NCI-H2029 treated with DMSO at 0.1 percent for 48 hours (cell line): ENCODE data around the gene AFM.

Experiments used
- DNase-seq: peaks from one replicate; lab custom pipeline; 2025; lab: John Stamatoyannopoulos, UW

The AFM gene, protein sequence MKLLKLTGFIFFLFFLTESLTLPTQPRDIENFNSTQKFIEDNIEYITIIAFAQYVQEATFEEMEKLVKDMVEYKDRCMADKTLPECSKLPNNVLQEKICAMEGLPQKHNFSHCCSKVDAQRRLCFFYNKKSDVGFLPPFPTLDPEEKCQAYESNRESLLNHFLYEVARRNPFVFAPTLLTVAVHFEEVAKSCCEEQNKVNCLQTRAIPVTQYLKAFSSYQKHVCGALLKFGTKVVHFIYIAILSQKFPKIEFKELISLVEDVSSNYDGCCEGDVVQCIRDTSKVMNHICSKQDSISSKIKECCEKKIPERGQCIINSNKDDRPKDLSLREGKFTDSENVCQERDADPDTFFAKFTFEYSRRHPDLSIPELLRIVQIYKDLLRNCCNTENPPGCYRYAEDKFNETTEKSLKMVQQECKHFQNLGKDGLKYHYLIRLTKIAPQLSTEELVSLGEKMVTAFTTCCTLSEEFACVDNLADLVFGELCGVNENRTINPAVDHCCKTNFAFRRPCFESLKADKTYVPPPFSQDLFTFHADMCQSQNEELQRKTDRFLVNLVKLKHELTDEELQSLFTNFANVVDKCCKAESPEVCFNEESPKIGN

DNA sequence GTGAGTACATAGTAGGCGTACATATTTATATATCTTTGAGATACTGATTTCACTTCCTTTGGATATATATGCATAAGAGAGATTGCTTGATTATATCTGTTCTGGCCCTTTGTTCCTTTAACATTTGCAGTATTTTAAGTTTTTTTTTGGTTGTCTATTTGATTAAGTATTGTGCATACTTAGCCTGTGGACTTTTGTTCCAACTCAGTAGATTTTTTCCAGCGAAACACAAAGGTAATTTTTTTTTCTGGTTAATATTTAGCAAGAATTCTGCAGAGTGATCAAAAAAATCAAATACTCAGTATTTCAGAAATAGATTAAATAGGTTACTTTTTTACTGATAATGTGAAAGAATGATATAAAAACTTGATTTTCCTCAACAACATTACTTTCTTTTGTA, at the start of gene AFM:
Gene AFM (plus strand): TSS at position 388 of the 400 bp plus-strand sequence. CDS start 31 bp downstream, outside the sequence.
- no peak for DNase-seq

DNA sequence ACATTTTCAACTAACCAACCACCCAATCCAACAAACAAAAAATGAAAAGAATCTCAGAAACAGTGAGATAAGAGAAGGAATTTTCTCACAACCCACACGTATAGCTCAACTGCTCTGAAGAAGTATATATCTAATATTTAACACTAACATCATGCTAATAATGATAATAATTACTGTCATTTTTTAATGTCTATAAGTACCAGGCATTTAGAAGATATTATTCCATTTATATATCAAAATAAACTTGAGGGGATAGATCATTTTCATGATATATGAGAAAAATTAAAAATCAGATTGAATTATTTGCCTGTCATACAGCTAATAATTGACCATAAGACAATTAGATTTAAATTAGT, 49.8 kb upstream of the AFM start:
- DNase-seq: no peak

DNA sequence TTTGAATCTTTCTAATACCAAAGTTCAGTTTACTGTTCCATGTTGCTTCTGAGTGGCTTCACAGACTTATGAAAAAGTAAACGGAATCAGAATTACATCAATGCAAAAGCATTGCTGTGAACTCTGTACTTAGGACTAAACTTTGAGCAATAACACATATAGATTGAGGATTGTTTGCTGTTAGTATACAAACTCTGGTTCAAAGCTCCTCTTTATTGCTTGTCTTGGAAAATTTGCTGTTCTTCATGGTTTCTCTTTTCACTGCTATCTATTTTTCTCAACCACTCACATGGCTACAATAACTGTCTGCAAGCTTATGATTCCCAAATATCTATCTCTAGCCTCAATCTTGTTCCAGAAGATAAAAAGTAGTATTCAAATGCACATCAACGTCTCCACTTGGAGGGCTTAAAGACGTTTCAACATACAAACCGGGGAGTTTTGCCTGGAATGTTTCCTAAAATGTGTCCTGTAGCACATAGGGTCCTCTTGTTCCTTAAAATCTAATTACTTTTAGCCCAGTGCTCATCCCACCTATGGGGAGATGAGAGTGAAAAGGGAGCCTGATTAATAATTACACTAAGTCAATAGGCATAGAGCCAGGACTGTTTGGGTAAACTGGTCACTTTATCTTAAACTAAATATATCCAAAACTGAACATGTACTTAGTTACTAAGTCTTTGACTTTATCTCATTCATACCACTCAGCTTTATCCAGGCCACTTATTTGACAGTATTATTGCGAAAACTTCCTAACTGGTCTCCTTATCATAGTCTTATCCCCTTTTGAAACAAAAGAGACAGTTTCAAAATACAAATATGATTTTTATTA, 49.2 kb upstream of the AFM start:
- DNase-seq: no peak

DNA sequence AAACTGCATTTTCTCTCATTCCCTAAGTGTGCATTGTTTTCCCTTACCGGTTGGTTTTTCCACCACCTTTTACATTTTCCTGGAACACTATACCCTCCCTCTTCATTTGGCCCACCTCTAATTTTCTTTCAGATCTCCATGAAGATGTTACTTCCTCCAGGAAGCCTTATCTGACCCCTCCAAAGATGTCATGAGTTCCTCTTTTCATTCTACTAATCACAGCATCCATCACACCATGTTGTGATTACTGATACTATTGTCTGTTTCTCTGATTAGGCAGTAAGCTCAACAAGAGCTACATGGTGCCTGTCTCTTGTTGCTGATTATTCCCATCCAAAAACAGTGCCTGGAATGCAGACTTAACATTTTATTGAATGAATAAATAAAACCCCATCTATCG, 48.4 kb upstream of the AFM start:
- no peak for DNase-seq

DNA sequence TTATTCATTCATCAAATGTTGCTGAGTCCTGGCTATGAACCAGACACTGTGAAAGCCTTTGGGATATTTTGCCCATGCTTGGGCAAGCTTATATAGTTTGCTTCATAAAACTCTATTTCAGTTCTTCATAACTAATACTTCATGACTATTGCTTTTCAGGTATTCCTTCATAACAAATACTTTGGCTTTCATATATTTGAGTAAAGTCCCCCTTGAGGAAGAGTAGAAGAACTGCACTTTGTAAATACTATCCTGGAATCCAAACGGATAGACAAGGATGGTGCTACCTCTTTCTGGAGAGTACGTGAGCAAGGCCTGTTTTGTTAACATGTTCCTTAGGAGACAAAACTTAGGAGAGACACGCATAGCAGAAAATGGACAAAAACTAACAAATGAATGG, 47.2 kb upstream of the AFM start:
- DNase-seq: no peak

DNA sequence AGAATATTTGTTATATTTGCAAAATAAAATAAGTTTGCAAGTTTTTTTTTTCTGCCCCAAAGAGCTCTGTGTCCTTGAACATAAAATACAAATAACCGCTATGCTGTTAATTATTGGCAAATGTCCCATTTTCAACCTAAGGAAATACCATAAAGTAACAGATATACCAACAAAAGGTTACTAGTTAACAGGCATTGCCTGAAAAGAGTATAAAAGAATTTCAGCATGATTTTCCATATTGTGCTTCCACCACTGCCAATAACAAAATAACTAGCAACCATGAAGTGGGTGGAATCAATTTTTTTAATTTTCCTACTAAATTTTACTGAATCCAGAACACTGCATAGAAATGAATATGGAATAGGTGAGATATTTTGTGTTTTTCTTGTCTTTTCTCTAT, 45.6 kb upstream of the AFM start, which contains the start of gene AFP:
Gene AFP (plus strand): TSS at position 238 of the 400 bp plus-strand sequence. CDS start 42 bp downstream, at position 280.
- DNase-seq: no peak

DNA sequence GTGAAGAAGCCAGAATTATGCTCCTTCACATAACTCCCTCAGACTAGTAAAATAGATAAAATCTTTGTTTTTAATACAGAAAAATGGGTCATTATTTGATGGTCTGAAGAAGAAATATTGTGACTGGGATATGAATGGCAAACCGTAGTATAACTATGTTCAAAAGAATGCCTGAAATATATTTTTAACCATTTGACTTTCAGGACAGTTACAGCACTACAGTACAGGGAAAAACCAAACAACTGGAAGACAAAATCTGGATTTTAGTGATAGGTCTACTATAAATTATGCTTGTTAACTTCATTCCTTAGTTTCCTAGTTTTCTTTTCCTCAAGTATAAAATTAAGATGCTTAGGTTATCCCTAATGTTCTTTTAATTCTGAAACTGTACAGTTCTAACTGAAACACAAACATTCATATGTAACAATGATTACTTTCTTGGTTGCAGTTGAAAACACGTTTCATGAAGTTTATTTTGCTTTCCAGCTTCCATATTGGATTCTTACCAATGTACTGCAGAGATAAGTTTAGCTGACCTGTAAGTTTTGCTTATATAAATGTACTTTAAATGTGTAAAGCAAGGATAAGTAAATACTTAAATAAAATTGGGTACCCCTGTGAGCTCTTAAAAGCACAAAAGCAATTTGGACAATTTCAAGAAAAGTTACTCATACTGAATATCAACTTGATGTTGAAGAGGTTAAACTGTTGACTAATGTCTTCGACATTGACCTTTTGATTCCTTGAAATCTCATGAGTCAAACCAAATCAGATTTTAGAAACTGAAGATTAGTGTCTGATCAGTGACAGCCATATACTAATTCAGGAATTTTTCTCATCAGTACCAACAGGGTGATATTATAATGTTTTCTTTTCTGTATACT, 44.6 kb upstream of the AFM start:
- DNase-seq: no peak

DNA sequence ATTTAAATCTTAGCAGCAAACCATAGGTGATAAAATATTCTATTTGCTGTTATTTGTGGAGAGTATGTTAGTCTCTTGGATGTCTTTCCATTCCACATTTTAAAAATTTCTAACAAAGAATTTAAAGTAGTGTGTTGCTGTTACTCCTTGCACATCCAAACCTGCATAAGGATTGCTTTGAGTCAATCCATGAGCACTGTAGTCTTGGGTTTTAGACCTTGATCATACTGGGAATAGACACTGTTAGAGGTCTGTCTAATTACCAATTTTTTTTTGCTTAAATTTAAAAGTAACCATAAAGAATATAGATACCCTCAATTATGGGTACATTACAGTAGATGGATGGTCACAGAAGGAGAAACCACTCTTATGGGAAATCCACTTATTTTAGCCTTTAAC, 44.0 kb upstream of the AFM start:
- DNase-seq: no peak

DNA sequence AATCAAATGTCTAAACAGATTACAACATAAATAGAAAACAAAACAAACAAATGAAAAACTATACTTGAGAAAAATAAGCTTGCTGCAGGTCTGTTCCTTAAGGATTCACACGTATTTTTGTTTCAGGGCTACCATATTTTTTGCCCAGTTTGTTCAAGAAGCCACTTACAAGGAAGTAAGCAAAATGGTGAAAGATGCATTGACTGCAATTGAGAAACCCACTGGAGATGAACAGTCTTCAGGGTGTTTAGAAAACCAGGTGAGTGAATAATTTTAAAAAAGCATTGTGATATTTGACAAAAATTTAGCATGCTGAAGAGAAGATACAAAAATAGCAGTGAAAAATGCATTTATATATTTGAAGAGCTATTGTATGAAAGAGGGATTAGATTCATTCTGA, 43.5 kb upstream of the AFM start:
- no peak for DNase-seq

DNA sequence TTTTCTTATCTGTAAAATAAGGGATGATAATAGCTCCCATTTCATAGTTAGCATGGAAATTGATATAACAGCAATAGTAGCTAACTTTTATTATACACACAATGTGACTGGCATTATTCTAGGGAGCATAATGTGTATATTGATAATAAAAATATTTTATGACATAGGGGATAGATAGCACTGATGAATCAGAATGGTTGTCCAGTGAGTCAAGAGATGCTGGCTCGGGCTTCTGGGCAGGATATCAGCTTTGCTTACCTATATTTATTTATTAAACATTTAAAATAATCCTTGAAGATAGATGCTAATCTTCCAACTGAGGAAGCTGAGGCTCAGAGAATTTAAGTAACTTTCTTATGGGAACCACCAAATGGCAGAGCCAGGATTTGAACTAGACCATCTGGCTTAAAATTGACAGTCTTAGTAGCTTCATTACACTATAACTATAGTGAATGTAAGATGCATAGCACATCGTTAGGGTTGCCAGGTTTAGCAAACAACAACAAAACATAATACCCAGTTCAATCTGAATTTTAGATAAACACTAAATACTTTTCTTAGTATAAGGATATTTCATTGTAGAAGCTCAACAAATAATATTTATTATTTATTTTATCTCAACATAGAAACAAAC, 42.8 kb upstream of the AFM start:
- DNase-seq: no peak

DNA sequence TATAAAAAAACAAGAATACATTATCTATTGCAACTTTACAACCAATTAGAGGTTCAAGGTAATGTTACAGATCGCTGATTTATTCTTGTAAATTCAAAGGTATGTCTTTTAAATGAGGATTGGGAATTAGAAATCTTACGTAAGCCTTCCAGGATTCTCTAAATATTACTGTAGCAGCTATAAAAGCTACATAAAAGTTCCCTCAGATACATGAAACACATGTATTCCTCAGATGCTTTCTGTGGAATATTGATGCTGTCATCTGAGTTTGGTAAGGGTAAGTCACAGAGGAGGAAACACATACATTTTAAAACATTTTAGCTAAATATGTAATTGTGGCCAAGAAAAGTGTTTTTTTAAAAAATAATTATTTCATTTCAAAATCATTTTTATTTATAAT, 42.1 kb upstream of the AFM start:
- no peak for DNase-seq

DNA sequence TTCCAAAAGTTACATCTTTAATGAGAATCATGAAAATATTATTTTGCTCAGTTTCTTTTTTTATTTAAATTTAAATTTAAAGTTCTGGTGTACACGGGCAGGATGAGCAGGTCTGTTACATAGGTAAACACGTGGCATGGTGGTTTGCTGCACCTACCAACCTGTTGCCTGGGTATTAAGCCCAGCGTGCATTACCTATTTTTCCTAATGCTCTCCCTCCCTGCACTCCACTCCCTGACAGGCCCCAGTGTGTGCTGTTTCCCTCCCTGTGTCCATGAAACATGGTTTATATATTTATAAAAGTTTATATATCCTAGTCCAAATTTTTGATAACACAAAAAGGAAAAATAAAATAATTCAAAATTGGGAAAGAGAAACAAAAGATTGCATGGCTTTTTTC, 41.6 kb upstream of the AFM start:
- DNase-seq: no peak

DNA sequence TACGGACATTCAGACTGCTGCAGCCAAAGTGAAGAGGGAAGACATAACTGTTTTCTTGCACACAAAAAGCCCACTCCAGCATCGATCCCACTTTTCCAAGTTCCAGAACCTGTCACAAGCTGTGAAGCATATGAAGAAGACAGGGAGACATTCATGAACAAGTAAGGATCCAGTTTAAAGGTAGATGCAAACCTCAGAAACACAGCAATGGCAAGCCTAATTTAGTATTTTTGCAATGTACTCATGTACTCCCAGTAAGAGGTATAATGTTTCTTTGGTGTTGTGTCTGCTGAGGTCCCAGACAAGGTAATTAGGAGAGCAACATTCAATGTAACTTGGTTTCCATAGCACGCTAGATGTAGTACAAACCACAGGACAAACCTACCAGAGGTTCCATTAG, 40.9 kb upstream of the AFM start:
- DNase-seq: no peak

DNA sequence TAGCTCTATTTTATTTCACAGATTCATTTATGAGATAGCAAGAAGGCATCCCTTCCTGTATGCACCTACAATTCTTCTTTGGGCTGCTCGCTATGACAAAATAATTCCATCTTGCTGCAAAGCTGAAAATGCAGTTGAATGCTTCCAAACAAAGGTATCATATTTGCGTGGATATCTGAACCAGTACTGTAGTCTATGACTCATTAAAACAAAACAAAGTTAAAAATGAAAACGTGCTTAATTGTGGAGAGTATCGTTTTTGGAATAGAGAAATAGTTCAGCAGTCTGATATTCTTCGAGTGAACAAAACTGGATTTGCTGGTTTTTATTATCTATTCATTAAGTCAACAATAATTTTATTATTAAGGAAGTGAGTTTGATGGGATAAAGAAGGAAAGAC, 39.3 kb upstream of the AFM start:
- no peak for DNase-seq

DNA sequence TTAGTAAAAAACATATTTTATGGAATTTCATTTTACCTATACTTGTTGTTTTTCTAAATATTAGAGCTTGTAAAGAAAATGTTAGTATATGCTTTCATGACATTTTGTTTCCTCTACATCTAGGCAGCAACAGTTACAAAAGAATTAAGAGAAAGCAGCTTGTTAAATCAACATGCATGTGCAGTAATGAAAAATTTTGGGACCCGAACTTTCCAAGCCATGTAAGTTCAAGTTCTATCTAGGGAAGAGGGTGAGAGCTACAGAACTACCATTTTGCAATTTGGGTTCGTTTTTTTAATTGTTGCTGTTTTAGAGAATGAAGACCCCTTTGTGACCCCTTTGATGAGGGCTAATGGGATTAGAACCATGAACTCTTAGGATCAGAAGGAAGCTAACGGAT, 38.3 kb upstream of the AFM start:
- no peak for DNase-seq

DNA sequence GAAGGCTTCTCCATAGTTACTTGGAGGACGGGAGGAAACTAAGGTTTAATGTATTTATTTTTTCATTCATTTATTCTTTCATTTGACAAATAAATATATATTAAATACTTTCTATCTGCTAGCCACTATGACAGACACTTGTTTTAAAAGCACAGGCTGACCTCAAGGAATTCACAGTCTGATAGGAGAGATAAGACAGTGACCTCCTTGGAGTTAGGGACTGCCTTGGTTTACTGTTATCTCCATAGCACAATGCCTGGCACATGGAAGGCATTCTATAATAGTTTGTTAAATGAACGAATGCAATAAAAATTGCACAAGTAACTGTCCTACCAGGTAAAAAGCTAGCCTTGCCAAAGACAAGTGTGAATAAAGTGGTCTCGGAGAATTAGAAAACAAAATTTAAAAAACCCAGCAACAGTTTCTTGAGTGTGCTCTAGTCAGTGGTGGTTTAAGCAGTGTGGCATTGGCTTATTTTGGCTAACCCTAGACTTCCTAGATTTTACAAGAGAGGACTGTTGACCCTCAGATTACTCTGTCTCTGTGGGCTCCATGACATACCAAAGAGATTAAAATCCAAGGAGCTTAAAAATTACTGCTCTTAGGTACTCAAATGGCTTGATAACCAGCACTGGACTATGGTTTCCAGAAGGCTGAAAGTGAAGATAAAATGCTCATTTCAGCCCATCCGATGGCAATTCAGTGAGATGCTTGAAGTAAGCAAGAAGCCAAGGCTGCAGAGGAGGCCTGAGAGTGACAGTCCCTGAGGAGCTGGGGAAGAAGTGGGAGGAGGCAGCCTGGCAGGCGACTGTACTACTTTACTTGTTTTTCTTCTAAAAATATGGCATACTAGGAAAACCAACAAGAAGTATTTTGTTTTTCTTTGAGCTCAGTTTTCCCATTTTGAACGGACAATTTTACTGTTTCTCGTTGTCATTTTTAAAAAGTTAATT, 35.9 kb upstream of the AFM start:
- no peak for DNase-seq

DNA sequence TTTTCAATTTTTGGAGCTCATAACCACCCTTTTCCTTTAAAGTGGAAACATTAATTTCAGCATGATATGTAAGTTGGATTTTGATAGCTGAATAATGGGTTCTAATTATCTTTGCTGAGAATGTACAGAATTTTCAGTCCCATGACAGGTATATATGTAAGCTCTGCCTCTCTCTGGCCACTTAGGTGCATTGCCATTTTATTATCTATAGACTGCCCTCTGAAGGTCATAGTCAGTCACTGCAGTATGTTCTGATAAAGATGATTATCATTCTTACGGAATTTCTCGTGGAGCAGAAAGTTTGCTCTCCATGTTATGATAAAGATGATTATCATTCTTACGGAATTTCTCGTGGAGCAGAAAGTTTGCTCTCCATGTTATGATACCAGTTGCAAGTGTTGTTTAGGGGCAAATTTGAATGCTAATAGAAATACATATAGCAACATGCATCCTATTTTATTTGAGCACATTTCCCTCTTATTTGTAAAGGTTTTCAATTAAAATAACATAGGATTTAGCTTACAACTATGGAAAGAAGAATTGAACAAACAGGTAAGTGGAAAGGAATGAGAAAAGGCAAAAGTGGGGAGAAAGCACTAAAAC, 35.1 kb upstream of the AFM start:
- peak; percentile 44 for DNase-seq

DNA sequence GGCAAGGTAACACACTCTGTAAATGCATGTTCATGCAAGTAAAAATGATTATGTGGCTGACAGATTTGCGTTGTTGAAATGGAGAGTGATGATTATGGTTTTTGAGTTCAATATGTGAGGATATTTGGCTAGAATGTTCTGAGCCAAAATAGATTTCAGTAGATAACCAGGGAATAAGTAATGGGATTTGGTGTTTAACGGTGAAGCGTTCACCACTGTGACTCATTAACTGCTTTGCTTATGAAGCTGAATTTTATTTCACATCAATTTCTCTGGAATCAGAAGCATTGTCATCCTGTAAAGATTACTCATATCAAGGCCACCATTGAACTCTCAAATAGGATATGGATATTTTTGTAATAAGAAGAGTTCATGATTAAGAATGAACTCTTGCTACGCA, 33.9 kb upstream of the AFM start:
- DNase-seq: no peak

DNA sequence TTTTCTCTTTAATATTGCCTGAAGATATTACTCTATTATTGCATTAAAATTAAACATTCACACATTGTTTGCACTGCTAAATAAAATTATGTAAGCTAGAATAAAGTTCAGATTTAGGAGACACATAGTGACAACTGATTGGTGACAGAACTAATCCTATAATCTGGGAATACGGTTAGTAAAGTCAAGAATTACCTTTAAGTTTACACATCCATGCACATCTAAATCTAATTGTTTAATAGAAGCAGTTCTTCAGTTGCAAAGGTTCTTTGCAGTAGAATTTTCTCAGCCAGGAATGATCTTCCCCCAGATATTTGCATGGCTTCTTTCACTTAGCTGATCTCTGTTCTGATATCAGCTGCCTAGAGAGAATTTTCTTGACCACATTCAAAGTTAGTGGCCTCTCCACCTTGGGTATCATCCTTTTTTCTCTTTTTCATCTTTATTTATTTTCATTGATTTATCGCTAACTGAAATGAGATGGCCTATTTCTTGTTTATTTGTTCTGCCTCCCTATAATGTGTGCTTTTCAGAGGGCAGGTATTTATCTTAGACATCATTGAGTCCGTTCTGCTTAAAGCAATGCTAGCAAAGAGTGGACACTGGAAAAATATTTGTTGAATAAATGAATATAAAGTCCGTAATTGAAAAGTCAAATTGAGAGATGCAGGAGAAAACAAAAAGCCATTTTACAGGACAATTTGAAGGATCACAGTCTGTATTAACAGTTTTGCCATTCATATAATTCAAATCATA, 32.9 kb upstream of the AFM start:
- no peak for DNase-seq
